HepG2 (cell line): Measurements from ENCODE around the gene SMAD7. TPM values are rescaled to one million over a fixed set of nuclear protein-coding genes. Genes with fewer than 3 reads are reported as not detected.

Source experiments
- ATAC-seq: fragments of 200-7000 bp; cut with Tn5 transposase; 3 replicates; pipeline ENCODE4 v1.9.1; 2020; ENCODE audit warnings: mild to moderate bottlenecking, moderate library complexity
- BruUV-seq: library from RNA; stranded (reverse); fragments of 400-500 nt; replicated peaks from 2 replicates; lab custom pipeline; 2021; lab: Mats Ljungman, UMichigan
- CTCF ChIA-PET: fragments of 300-600 bp; formaldehyde crosslinking; extraction: SDS; loops from one replicate; lab custom pipeline; 2021; ENCODE audit warnings: low total read pairs, inconsistent platforms, low intra/inter-chr PET ratio; lab: Yijun Ruan, JAX
- POLR2A ChIA-PET: fragments of 350-600 bp; sonication (Branson Sonifier 250); formaldehyde crosslinking; loops from one replicate; lab custom pipeline; 2020; ENCODE audit warnings: antibody characterized with exemption, inconsistent platforms; lab: Yijun Ruan, JAX
- DNase-seq: peaks from one replicate; pipeline ENCODE4 v3.0.0-alpha.2; 2015; ENCODE audit warnings: low spot score
- FAIRE-seq: peaks from 3 replicates; lab custom pipeline; 2011; peaks lifted over from hg19 to GRCh38; lab: Jason Lieb, UNC
- H2AFZ ChIP-seq: one replicate; pipeline ENCODE4 v1.6.1; 2011; ENCODE audit warnings: low read length, inconsistent platforms
- H3K27ac ChIP-seq: fragments of 300-600 bp; 3 replicates; pipeline ENCODE4 v1.8.0; 2011; ENCODE audit warnings: mixed run types, mild to moderate bottlenecking, mixed read lengths, low read length, inconsistent platforms; ENCODE audit not compliant: insufficient read depth; ENCODE audit errors: extremely low read length
- H3K27me3 ChIP-seq, 2 experiments: fragments of 200-600 bp in 1 of 2; 2 replicates in 1 of 2; 3 replicates in 1 of 2; pipeline versions ENCODE4 v1.6.0 to v1.8.0; 2011; ENCODE audit warnings: low read length in 2 of 2, mild to moderate bottlenecking in 2 of 2, moderate library complexity in 2 of 2, inconsistent platforms in 1 of 2; ENCODE audit not compliant: insufficient read depth in 2 of 2, control insufficient read depth in 1 of 2
- H3K36me3 ChIP-seq, 2 experiments: fragments of 200-600 bp in 1 of 2; replicated peaks in 1 of 2; 2 replicates in 1 of 2; 3 replicates in 1 of 2; pipeline versions ENCODE4 v1.5.1 to v1.8.0; 2011; ENCODE audit warnings: low read length in 2 of 2, inconsistent platforms in 1 of 2; ENCODE audit not compliant: insufficient read depth in 2 of 2, control insufficient read depth in 1 of 2
- H3K4me1 ChIP-seq: 2 replicates; pipeline ENCODE4 v1.5.1; 2012; ENCODE audit warnings: low read length, inconsistent platforms; ENCODE audit not compliant: insufficient read depth
- H3K4me2 ChIP-seq: 2 replicates; pipeline ENCODE4 v1.6.0; 2011; ENCODE audit warnings: low read depth, low read length, inconsistent platforms
- H3K4me3 ChIP-seq, 3 experiments: fragments of 200-600 bp in 1 of 3; sonication (generic), shearing (Covaris generic) in 1 of 3; replicated peaks in 1 of 3; 2 replicates each; pipeline ENCODE4 v1.5.1; 2011 to 2016; ENCODE audit warnings: low read length in 3 of 3, inconsistent platforms in 2 of 3, low read depth in 2 of 3, mild to moderate bottlenecking in 2 of 3, control low read depth in 1 of 3, mixed read lengths in 1 of 3; ENCODE audit not compliant: insufficient read depth in 1 of 3
- H3K79me2 ChIP-seq: one replicate; pipeline ENCODE4 v1.6.1; 2011; ENCODE audit warnings: low read length, inconsistent platforms; ENCODE audit not compliant: insufficient read depth
- H3K9ac ChIP-seq: 2 replicates; pipeline ENCODE4 v1.6.0; 2011; ENCODE audit warnings: mild to moderate bottlenecking, low read depth, low read length, inconsistent platforms; ENCODE audit not compliant: insufficient read depth
- H3K9me3 ChIP-seq: 2 replicates; pipeline ENCODE4 v1.5.1; 2012; ENCODE audit warnings: mild to moderate bottlenecking, low read length
- H4K20me1 ChIP-seq: 2 replicates; pipeline ENCODE4 v1.6.0; 2011; ENCODE audit warnings: inconsistent platforms, mild to moderate bottlenecking, low read length, moderate library complexity; ENCODE audit not compliant: insufficient read depth
- AKNA ChIP-seq: sonication (generic); formaldehyde crosslinking; IDR thresholded peaks from 2 replicates; pipeline ENCODE4 v1.4.0; 2020; ENCODE audit warnings: missing genetic modification reagents, borderline replicate concordance
- ATF5 ChIP-seq: sonication (generic); formaldehyde crosslinking; IDR thresholded peaks from 2 replicates; pipeline ENCODE4 v1.4.0; 2020; ENCODE audit warnings: mild to moderate bottlenecking, low read depth, missing genetic modification reagents
- CHD2 ChIP-seq: IDR thresholded peaks from 2 replicates; pipeline ENCODE4 v1.6.1; 2011; ENCODE audit warnings: low read depth, low read length, improper control_type of control experiment
- NFE2L2 ChIP-seq: fragments of 150-350 bp; IDR thresholded peaks from 2 replicates; pipeline ENCODE4 v1.6.1; 2014; ENCODE audit warnings: low read length
- ZFYVE20 ChIP-seq: sonication (generic); formaldehyde crosslinking; IDR thresholded peaks from 2 replicates; pipeline ENCODE4 v1.8.0; 2023; ENCODE audit warnings: low read depth, mild to moderate bottlenecking, moderate library complexity, missing genetic modification reagents, borderline replicate concordance
- ZGPAT ChIP-seq: IDR thresholded peaks from 2 replicates; pipeline ENCODE4 v1.6.1; 2016; ENCODE audit warnings: mild to moderate bottlenecking
- ZNF513 ChIP-seq: sonication (generic); formaldehyde crosslinking; conservative IDR thresholded peaks from 2 replicates; pipeline ENCODE4 v1.5.0; 2020; ENCODE audit warnings: missing genetic modification reagents
- ZNF562 ChIP-seq: sonication (generic); formaldehyde crosslinking; IDR thresholded peaks from 2 replicates; pipeline ENCODE4 v1.8.0; 2022; ENCODE audit warnings: missing genetic modification reagents, borderline replicate concordance
- ZNF605 ChIP-seq: sonication (generic); formaldehyde crosslinking; IDR thresholded peaks from 2 replicates; pipeline ENCODE4 v1.8.0; 2022; ENCODE audit warnings: mild to moderate bottlenecking, missing genetic modification reagents
- ZNF766 ChIP-seq: sonication (generic); formaldehyde crosslinking; IDR thresholded peaks from 2 replicates; pipeline ENCODE4 v1.5.0; 2020; ENCODE audit warnings: missing genetic modification reagents, borderline replicate concordance
- WGBS: methylation state at CpG from one replicate; pipeline ENCODE4 v1.1.6; 2017; ENCODE audit warnings: low lambda C conversion rate; 5-methylcytosine and 5-hydroxymethylcytosine counted together
- in situ Hi-C: cut with HindIII; loops from 2 replicates; pipeline ENCODE4 v1.10.0; 2017; ENCODE audit warnings: low pct_unique_long_range_greater_than_20kb; ENCODE audit not compliant: extremely low pct_ligation_motif_present
- intact Hi-C: fragments of 100-400 bp; cut with micrococcal nuclease; formaldehyde crosslinking; loops from one replicate; pipeline ENCODE4 v1.10.0; 2022; ENCODE audit not compliant: unreplicated experiment
- polyA plus RNA-seq, 8 experiments: library from polyadenylated mRNA; depleted of rRNA in 3 of 8; stranded (reverse) in 7 of 8; unstranded in 1 of 8; fragments of >200 nt; fragmentation: Illumina TruSeq in 4 of 8; extraction: Trizol in 4 of 8; gene quantifications; 2 replicates each; pipeline versions ENCODE4 v1.2.1 to v1.2.3, GENCODE V29; 2011 to 2016; ENCODE audit warnings: low read depth in 4 of 8, missing spikeins in 1 of 8, mixed read lengths in 1 of 8; ENCODE audit not compliant: insufficient read depth in 1 of 8
- total RNA-seq, 5 experiments: library from RNA; depleted of rRNA; stranded (reverse); fragments of >200 nt; fragmentation: Illumina TruSeq; extraction: Trizol; gene quantifications; 2 replicates each; pipeline ENCODE4 v1.2.3, GENCODE V29; 2016; ENCODE audit warnings: low read depth in 1 of 5

The SMAD7 gene
- total and polyA plus RNA-seq, 2 of the 13 experiments (the other 11 are each of a cell fraction or from before 2014, with no cell fraction given), result 17.4 to 24.7 TPM

GRCh38 chr18:48934415-48934722, 16.4 kb downstream of the SMAD7 start (continued):
- TF ChIP-seq AKNA (CRISPR knock-in tag), result no peak

GRCh38 chr18:48933578-48934414, 17.0 kb downstream of the SMAD7 start:
- Histone ChIP-seq H2AFZ (no peak overlapping the region), H3K27ac (peak overlapping the region; percentile 41), H3K4me1 (peaks cover 97% of the 10 kb centered on the region), H4K20me1 (peaks cover 67% of the 10 kb centered on the region), H3K36me3 (peaks cover 9 to 43% of the 10 kb centered on the region in 2 experiments; a peak in 4 of 5 replicates), H3K4me2 (peak overlapping the region; percentile 20; the same call in 1 of the 2 replicates), H3K4me3 (no peak overlapping the region; a peak in 1 of 6 replicates), H3K9me3 (no peaks in the 10 kb centered on the region), H3K27me3 (no peaks in the 10 kb centered on the region), H3K9ac (no peak overlapping the region), H3K79me2 (peaks cover 92% of the 10 kb centered on the region)
- WGBS, result 88% methylated on average over 15 of the region's 23 CpGs
- intact Hi-C loops, result no loop called here
- ATAC-seq (no peak), FAIRE-seq (no peak), DNase-seq (no peak)
- ChIA-PET CTCF (no interaction called here), POLR2A (interaction anchor here (0.9 to 5.2 kb wide), 5 partner anchors 13 to 32 kb away, joined by 3 to 79 read pairs (median 4); no protein-coding TSS in a partner anchor)
- BruUV-seq, result no TSS peak
- in situ Hi-C loops, result no loop called here
- TF ChIP-seq ATF5 (CRISPR knock-in tag) (no peak), ZNF766 (CRISPR knock-in tag) (no peak), ZNF562 (CRISPR knock-in tag) (no peak), ZNF513 (CRISPR knock-in tag) (no peak), ZNF605 (CRISPR knock-in tag) (no peak), NFE2L2 (no peak), ZGPAT (CRISPR knock-in tag) (0 out of 2 replicates have a peak, but pooled peaks have one; percentile 4), CHD2 (no peak), ZFYVE20 (no peak)
